ENCODE data around the gene LMTK2. TPM values are rescaled to one million over a fixed set of nuclear protein-coding genes. Genes with fewer than 3 reads are reported as not detected.

LMTK2 gene
- total RNA-seq, 1 experiment from 2014 or later: 17.8 TPM

DNA sequence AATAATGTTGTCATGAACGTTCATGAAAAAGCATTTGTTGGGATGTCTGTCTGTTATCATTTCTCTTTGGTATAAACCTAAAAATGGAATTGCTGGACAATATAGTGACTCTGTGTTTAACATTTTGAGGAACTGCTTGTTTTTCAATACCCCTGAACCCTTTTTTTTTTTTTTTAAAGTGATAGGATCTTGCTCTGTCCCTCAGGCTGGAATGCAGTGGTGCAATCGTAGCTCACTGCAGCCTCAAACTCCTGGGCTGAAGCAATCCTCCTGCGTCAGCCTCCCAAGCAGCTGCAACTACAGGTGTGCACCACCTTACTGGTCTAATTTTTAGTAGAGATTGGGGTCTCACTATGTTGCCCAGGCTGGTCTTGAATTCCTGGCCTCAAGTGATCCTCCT is 15.1 kb upstream of the LMTK2 start:
- POLR2A ChIA-PET: no interaction called here

More for the DNA sequence above, 15.1 kb upstream of the LMTK2 start:
- DNase-seq (ENCODE audit: low read depth, low spot score): no peak
- intact Hi-C loops (cut with micrococcal nuclease): no loop called here
- no peak for TF ChIP-seq SIN3A (IDR thresholded peaks at IDR 0.05; ENCODE audit: low read depth)
- TF ChIP-seq FOSL1 (IDR thresholded peaks at IDR 0.05; ENCODE audit: low read depth): no peak
- TF ChIP-seq EZH2 (IDR thresholded peaks at IDR 0.05): no peak
- TF ChIP-seq, protein P1, sequence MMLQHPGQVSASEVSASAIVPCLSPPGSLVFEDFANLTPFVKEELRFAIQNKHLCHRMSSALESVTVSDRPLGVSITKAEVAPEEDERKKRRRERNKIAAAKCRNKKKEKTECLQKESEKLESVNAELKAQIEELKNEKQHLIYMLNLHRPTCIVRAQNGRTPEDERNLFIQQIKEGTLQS (IDR thresholded peaks at IDR 0.05): no peak
- no peak for TF ChIP-seq RAD21 (IDR thresholded peaks at IDR 0.05; ENCODE audit: low read depth)
- TF ChIP-seq YY1 (IDR thresholded peaks at IDR 0.05; ENCODE audit: extremely low read depth, insufficient replicate concordance, low read depth, low read length): no peak
- TF ChIP-seq, protein P2, sequence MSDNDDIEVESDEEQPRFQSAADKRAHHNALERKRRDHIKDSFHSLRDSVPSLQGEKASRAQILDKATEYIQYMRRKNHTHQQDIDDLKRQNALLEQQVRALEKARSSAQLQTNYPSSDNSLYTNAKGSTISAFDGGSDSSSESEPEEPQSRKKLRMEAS (IDR thresholded peaks at IDR 0.05): no peak
- TF ChIP-seq, protein P3, sequence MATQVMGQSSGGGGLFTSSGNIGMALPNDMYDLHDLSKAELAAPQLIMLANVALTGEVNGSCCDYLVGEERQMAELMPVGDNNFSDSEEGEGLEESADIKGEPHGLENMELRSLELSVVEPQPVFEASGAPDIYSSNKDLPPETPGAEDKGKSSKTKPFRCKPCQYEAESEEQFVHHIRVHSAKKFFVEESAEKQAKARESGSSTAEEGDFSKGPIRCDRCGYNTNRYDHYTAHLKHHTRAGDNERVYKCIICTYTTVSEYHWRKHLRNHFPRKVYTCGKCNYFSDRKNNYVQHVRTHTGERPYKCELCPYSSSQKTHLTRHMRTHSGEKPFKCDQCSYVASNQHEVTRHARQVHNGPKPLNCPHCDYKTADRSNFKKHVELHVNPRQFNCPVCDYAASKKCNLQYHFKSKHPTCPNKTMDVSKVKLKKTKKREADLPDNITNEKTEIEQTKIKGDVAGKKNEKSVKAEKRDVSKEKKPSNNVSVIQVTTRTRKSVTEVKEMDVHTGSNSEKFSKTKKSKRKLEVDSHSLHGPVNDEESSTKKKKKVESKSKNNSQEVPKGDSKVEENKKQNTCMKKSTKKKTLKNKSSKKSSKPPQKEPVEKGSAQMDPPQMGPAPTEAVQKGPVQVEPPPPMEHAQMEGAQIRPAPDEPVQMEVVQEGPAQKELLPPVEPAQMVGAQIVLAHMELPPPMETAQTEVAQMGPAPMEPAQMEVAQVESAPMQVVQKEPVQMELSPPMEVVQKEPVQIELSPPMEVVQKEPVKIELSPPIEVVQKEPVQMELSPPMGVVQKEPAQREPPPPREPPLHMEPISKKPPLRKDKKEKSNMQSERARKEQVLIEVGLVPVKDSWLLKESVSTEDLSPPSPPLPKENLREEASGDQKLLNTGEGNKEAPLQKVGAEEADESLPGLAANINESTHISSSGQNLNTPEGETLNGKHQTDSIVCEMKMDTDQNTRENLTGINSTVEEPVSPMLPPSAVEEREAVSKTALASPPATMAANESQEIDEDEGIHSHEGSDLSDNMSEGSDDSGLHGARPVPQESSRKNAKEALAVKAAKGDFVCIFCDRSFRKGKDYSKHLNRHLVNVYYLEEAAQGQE (IDR thresholded peaks at IDR 0.05; ENCODE audit: low read depth): no peak
- no peak for TF ChIP-seq ELF1 (IDR thresholded peaks at IDR 0.05; ENCODE audit: borderline replicate concordance, low read depth)
- TF ChIP-seq, protein P4, sequence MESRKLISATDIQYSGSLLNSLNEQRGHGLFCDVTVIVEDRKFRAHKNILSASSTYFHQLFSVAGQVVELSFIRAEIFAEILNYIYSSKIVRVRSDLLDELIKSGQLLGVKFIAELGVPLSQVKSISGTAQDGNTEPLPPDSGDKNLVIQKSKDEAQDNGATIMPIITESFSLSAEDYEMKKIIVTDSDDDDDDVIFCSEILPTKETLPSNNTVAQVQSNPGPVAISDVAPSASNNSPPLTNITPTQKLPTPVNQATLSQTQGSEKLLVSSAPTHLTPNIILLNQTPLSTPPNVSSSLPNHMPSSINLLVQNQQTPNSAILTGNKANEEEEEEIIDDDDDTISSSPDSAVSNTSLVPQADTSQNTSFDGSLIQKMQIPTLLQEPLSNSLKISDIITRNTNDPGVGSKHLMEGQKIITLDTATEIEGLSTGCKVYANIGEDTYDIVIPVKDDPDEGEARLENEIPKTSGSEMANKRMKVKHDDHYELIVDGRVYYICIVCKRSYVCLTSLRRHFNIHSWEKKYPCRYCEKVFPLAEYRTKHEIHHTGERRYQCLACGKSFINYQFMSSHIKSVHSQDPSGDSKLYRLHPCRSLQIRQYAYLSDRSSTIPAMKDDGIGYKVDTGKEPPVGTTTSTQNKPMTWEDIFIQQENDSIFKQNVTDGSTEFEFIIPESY (IDR thresholded peaks at IDR 0.05; ENCODE audit: extremely low read depth, insufficient replicate concordance, low read length): no peak
- no peak for TF ChIP-seq EGR1 (IDR thresholded peaks at IDR 0.05; ENCODE audit: low read depth)
- TF ChIP-seq POLR2AphosphoS5 (IDR thresholded peaks at IDR 0.05; ENCODE audit: low read depth, low read length): no peak
- no peak for TF ChIP-seq TCF7L2 (IDR thresholded peaks at IDR 0.05; ENCODE audit: borderline replicate concordance, extremely low read depth, insufficient read depth, insufficient read length)
- TF ChIP-seq SP1 (IDR thresholded peaks at IDR 0.05; ENCODE audit: low read depth): no peak
- TF ChIP-seq CEBPB (IDR thresholded peaks at IDR 0.05; ENCODE audit: low read depth): no peak
- TF ChIP-seq ZFX (IDR thresholded peaks at IDR 0.05): no peak
- TF ChIP-seq ZNF274 (IDR thresholded peaks at IDR 0.05; ENCODE audit: low read depth, low read length): no peak
- RAD21 ChIA-PET (ENCODE audit: low non-redundant PET in 1 of 2, low total read pairs in 2 of 2, uncharacterized antibody in 2 of 2, unreplicated experiment in 2 of 2): no interaction called here
- Histone ChIP-seq H3K27ac (ENCODE audit: low read depth, low read length) (no peak overlapping the region), H3K9me3 (ENCODE audit: control insufficient read depth in 1 of 2, insufficient read depth in 1 of 2, low read depth in 1 of 2, low read length in 2 of 2) (no peaks in the 10 kb centered on the region), H4K20me1 (ENCODE audit: insufficient read depth) (no peaks in the 10 kb centered on the region), H3K27me3 (ENCODE audit: insufficient read depth, low read length) (no peaks in the 10 kb centered on the region), H3K36me3 (ENCODE audit: control insufficient read depth in 1 of 2, insufficient read depth in 2 of 2, low read length in 2 of 2) (no peaks in the 10 kb centered on the region), H3K9me2 (ENCODE audit: insufficient read depth) (no peaks in the 10 kb centered on the region), H3K79me2 (ENCODE audit: insufficient read depth, low read length) (no peaks in the 10 kb centered on the region), H3K4me1 (ENCODE audit: control insufficient read depth in 1 of 2, insufficient read depth in 2 of 2, low read length in 2 of 2) (no peaks in the 10 kb centered on the region), H2AFZ (ENCODE audit: low read depth, low read length, poor library complexity, severe bottlenecking) (no peak overlapping the region), H3K4me3 (replicated peaks in 1 of 2; ENCODE audit: low read depth in 1 of 2, low read length in 2 of 2) (no peak overlapping the region), H3K9ac (ENCODE audit: low read length) (no peak overlapping the region), H3K4me2 (ENCODE audit: low read length) (no peak overlapping the region)
- no peak for ATAC-seq
- no TSS peak for BruUV-seq (replicated peaks)
- CTCF ChIA-PET: no interaction called here

Measured in HCT116 (cell line).